ENCODE results near the gene CPEB3.
"Not testable (repeated sequence)": the region's sequence is repeated elsewhere in the genome, so short reads cannot be mapped to it uniquely, and the experiment has no call there.

- TF ChIP-seq, protein P1, sequence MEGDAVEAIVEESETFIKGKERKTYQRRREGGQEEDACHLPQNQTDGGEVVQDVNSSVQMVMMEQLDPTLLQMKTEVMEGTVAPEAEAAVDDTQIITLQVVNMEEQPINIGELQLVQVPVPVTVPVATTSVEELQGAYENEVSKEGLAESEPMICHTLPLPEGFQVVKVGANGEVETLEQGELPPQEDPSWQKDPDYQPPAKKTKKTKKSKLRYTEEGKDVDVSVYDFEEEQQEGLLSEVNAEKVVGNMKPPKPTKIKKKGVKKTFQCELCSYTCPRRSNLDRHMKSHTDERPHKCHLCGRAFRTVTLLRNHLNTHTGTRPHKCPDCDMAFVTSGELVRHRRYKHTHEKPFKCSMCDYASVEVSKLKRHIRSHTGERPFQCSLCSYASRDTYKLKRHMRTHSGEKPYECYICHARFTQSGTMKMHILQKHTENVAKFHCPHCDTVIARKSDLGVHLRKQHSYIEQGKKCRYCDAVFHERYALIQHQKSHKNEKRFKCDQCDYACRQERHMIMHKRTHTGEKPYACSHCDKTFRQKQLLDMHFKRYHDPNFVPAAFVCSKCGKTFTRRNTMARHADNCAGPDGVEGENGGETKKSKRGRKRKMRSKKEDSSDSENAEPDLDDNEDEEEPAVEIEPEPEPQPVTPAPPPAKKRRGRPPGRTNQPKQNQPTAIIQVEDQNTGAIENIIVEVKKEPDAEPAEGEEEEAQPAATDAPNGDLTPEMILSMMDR (IDR thresholded peaks at IDR 0.05) = not testable (repeated sequence)
- TF ChIP-seq EZH2phosphoT487, EZH2 (IDR thresholded peaks at IDR 0.05): not testable (repeated sequence)
Measured at GRCh38 chr10:92025340-92025739, 265.5 kb downstream of the CPEB3 start.

All from neural progenitor cell (in vitro differentiated cells).